GM12878 (cell line): ENCODE measurements around the gene ANKRD44. TPM values are rescaled to one million over a fixed set of nuclear protein-coding genes. Genes with fewer than 3 reads are reported as not detected.

ENCODE experiments used
- ATF2 ChIP-seq: IDR thresholded peaks from 2 replicates; pipeline ENCODE4 v1.6.1; 2012; ENCODE audit warnings: low read length, inconsistent platforms
- ZNF592 ChIP-seq: fragments of 450-650 bp; IDR thresholded peaks from 2 replicates; pipeline ENCODE4 v1.6.1; 2017; ENCODE audit warnings: mild to moderate bottlenecking, moderate library complexity
- ZNF687 ChIP-seq: fragments of 450-650 bp; IDR thresholded peaks from 2 replicates; pipeline ENCODE4 v1.6.1; 2017; ENCODE audit warnings: mild to moderate bottlenecking, moderate library complexity
- polyA plus RNA-seq, 11 experiments: library from polyadenylated mRNA; depleted of rRNA in 4 of 11; unstranded in 6 of 11; stranded (reverse) in 5 of 11; fragments of >200 nt; fragmentation: Nextera tagmentation in 4 of 11; fragmentation: Illumina TruSeq in 1 of 11; extraction: Ambion mirVana in 4 of 11; extraction: Trizol in 1 of 11; gene quantifications; 1 replicate in 1 of 11; 2 replicates in 10 of 11; pipeline versions ENCODE4 v1.2.1 to v1.2.3, GENCODE V29; 2011 to 2016; ENCODE audit warnings: inconsistent platforms in 2 of 11, missing spikeins in 2 of 11, low read depth in 1 of 11
- total RNA-seq, 4 experiments: library from RNA; depleted of rRNA in 3 of 4; stranded (reverse); fragments of >200 nt in 3 of 4; fragmentation: Illumina TruSeq in 1 of 4; extraction: Trizol in 1 of 4; gene quantifications; 2 replicates each; pipeline versions ENCODE4 v1.2.1 to v1.2.3, GENCODE V29; 2013 to 2021

Gene ANKRD44
- total and polyA plus RNA-seq, 10 of the 15 experiments (the other 5 are each of a cell fraction or from before 2014, with no cell fraction given): 19.1 to 99.1 (median 59.6) TPM

GRCh38 chr2:197212344-197213262 is 98.0 kb downstream of the ANKRD44 start (continued):
- TF ChIP-seq ZNF687 (peak; percentile 71), ZNF592 (no peak), ATF2 (peak; percentile 14; the same call in 1 of the 2 replicates)
